ENCODE data around the gene HS1BP3. TPM values are rescaled to one million over a fixed set of nuclear protein-coding genes. Genes with fewer than 3 reads are reported as not detected.
A peak's percentile ranks its signal among the peaks of the same experiment; 100 is the strongest.

The HS1BP3 gene
- total RNA-seq, 1 donor from 2014 or later, result 22.1 TPM

DNA sequence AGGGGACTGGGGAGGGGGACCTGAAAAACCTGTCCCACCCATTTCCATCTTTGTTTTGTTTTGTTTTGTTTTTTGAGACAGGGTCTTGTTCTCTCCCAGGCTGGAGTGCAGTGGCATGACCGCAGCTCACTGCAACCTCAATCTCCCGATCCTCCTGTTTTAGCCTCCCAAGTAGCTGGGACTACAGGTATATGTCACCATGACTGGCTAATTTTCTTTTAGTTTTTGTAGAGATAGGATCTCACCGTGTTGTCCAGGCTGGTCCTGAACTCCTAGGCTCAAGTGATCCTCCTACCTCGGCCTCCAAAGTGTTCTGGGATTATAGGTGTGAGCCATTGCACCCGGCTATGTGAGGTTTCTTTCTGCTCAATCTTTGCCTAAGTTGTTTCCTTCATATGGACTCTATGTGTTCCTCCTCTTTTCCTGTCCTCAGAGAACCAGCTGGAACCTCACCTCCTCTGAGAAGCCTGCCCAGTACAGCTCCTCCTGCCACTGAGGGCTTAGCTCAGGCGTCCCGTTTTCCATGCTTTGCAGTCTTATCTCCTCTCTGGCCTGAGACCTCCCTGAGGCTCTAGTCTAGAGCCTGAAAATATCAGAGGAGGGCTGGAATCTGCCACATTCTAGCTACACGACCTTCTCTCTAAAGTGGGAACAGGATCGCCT lies 74.8 kb downstream of the HS1BP3 start:
- Mint-ChIP-seq H3K27ac (peak overlapping the region; percentile 40), H3K4me1 (ENCODE audit: unreplicated experiment) (peaks cover 30% of the 10 kb centered on the region), H3K27me3 (no peaks in the 10 kb centered on the region), H3K4me3 (no peak overlapping the region), H3K9me3 (no peaks in the 10 kb centered on the region), H3K36me3 (peaks cover 3% of the 10 kb centered on the region)
- DNase-seq (ENCODE audit: extremely low spot score, unreplicated experiment), result no peak
- no peak for TF ChIP-seq CTCF (conservative IDR thresholded peaks at IDR 0.05)

- Mint-ChIP-seq H3K27ac (peak overlapping the region; percentile 23), H3K4me1 (ENCODE audit: unreplicated experiment) (peaks cover 30% of the 10 kb centered on the region), H3K4me3 (no peak overlapping the region), H3K9me3 (no peaks in the 10 kb centered on the region), H3K27me3 (no peaks in the 10 kb centered on the region), H3K36me3 (peaks cover 3% of the 10 kb centered on the region)
- no peak for DNase-seq (ENCODE audit: extremely low spot score, unreplicated experiment)
- no peak for TF ChIP-seq CTCF (conservative IDR thresholded peaks at IDR 0.05)
These were observed 75.5 kb downstream of the HS1BP3 start for GRCh38 chr2:20575414-20575813.

DNA sequence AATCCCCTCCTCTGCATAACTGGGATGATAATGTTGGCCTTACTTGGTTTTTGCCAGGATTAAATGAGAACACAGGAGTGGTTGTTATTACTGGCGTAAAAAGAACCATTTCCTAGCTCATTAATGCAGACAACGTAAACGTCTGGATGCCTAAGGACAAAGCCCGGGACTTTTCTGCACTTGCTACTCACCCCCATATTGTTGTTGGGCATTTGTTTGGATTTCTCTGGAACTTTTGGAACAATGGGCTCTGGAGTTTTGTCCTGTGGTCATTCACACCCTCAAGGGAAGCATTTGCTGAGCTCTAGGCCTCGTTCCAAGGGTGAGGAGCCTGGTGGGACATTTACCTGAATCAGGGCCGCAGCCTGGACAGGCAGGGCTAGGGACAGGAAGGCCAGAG lies 76.0 kb downstream of the HS1BP3 start:
- Mint-ChIP-seq H3K4me1 (ENCODE audit: unreplicated experiment) (peaks cover 30% of the 10 kb centered on the region), H3K27ac (peak overlapping the region; percentile 23)

GRCh38 chr2:20574423-20574911 lies 76.4 kb downstream of the HS1BP3 start:
- Mint-ChIP-seq H3K4me1 (ENCODE audit: unreplicated experiment) (peaks cover 25% of the 10 kb centered on the region), H3K36me3 (peaks cover 3% of the 10 kb centered on the region), H3K9me3 (no peaks in the 10 kb centered on the region), H3K27me3 (no peaks in the 10 kb centered on the region), H3K27ac (peak overlapping the region; percentile 13), H3K4me3 (no peak overlapping the region)
- TF ChIP-seq CTCF (conservative IDR thresholded peaks at IDR 0.05), result no peak
- no peak for DNase-seq (ENCODE audit: extremely low spot score, unreplicated experiment)

More for the DNA sequence above, 76.0 kb downstream of the HS1BP3 start:
- peaks cover 3% of the 10 kb centered on the region for H3K36me3 Mint-ChIP-seq
- H3K4me3 Mint-ChIP-seq, result no peak overlapping the region
- H3K27me3 Mint-ChIP-seq, result no peaks in the 10 kb centered on the region
- H3K9me3 Mint-ChIP-seq, result no peaks in the 10 kb centered on the region
- DNase-seq (ENCODE audit: extremely low spot score, unreplicated experiment), result no peak
- no peak for TF ChIP-seq CTCF (conservative IDR thresholded peaks at IDR 0.05)

GRCh38 chr2:20573620-20574422 lies 77.1 kb downstream of the HS1BP3 start:
- Mint-ChIP-seq H3K4me3 (no peak overlapping the region), H3K27me3 (no peaks in the 10 kb centered on the region), H3K36me3 (peaks cover 3% of the 10 kb centered on the region), H3K9me3 (no peaks in the 10 kb centered on the region), H3K27ac (peak overlapping the region; percentile 13), H3K4me1 (ENCODE audit: unreplicated experiment) (peaks cover 24% of the 10 kb centered on the region)
- TF ChIP-seq CTCF (conservative IDR thresholded peaks at IDR 0.05), result no peak
- DNase-seq (ENCODE audit: extremely low spot score, unreplicated experiment), result no peak

Measured in type B pancreatic cell (in vitro differentiated cells).